HG03103 (cell line): ENCODE data around the gene PLCG1.

Experiments used
- ATAC-seq: cut with Tn5 transposase; IDR thresholded peaks from one replicate; pipeline ENCODE4 v1.9.1; 2021; ENCODE audit warnings: low read depth; ENCODE audit not compliant: unreplicated experiment

PLCG1 gene

DNA sequence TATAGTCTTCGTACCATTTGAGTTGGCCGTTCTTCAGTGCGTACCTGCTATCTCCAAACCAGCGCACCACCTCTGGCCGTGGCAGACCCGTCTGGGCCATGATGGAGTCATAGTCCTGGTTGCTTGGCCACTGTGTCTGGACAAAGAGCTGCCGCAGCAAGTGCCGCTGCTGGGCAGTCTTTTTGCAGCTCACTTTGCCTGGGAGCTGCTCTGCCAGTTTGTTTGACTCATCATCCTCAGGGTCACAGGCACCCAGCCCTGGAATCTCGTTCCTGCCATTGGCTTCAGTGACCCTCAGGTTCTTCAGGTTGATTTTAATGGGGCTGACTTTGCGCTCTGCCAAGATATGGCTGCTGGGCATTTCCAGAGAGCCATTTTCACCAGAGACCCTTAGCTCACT lies 65.1 kb downstream of the PLCG1 start:
- no peak for ATAC-seq

DNA sequence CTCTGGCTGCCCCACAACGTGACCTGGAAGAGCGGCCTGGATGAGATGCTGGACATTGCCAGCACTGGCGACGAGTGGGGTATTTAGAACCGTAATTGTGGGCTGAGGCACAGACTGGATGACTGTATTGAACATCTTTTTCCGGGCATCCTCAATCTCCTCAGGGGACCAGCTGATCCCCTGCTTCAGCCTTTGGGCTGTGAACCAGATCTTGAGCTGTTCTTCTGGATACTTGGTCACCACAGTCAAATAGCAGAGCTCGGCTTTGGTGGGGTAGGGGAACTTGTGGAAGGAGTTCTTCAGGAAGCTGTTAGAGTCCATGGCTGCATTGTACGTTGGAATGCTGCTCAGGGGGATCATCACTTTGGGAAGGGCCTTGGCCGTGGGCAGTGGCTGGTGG lies 66.3 kb downstream of the PLCG1 start:
- ATAC-seq: no peak

DNA sequence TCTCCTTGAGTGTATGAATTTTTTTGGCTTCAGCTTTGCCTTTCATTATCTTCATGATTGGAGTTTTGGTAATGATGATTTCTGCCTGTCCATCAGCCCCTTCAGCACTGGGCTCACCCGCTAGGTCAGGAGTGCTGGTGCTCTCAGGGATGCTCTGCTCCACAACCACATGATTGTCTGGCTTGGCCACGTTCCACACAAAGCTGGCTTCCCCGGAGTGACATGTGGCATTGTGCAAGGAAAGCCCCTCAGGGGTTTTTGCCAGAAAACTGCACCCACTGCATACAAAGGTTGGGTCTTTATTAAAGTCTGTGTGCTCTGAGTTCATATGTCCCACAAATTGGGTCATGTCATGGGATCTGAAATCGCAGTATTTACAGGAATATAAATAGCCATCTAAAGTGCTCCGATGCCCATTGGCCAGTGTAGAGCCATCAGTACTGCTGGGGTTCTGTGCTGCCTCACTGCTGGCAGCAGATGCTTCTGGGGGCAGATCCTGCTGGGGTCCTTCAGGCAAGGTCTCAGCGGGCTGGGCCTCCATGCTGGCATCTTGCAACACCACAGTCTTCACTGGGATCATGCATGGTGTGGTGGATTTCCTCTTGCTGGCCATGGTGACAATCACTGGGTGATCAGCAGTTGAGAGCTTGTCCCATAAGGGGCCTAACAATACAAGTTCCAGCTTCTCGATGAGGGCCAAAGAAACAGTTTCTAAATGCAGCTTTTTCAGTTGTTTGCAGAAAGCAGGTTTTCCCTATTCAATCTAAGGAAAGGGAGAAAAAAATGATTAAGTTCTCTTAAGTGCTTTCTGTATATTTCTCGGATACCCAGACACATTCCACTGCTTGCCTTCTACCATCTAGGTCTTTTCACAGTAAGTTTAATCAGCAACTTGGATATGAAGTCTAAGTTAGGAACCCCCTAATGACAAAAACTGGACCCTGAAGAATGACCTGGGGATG lies 67.2 kb downstream of the PLCG1 start:
- ATAC-seq: no peak

DNA sequence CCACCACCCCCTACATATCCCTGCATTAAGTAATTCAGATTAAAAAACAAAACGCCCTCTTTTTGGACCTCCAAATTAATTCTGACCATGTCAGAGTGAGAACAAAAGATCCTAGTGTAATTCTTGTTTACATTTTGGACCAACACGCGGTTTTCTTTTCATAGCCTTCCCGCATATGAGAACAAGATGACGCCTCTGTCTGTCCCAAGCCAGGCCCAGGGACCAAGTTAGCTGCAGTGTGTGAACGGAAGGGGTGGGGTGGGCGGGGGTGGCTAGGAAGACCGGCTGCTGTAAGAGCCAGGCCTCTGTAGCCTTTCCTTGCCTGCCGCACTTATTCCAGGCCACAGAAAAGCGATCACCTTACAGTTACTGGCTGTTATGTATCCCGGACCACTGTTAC lies 68.0 kb downstream of the PLCG1 start:
- ATAC-seq: no peak

- ATAC-seq: no peak
These were observed 75.9 kb downstream of the PLCG1 start for GRCh38 chr20:41213150-41213820.

DNA sequence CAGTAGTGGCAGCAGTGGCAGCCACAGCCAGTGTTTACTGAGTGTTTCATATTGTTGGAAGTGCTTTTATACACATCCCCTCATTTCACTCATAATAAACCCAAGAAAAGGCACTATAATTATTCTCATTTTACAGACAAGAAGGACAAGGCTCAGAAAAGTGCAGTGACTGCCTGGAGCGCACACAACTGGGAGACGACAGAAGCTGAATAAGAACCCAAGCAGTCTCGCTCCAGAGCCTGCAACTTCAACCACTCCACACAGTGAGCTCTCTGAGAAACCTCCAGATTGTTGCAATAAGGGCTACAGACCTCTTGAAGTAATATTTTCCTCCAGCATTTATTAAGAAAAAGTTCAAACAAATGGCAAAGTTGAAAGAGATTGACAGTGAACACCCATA lies 76.9 kb downstream of the PLCG1 start:
- ATAC-seq: no peak

GRCh38 chr20:41214666-41215065 lies 77.3 kb downstream of the PLCG1 start:
- no peak for ATAC-seq

DNA sequence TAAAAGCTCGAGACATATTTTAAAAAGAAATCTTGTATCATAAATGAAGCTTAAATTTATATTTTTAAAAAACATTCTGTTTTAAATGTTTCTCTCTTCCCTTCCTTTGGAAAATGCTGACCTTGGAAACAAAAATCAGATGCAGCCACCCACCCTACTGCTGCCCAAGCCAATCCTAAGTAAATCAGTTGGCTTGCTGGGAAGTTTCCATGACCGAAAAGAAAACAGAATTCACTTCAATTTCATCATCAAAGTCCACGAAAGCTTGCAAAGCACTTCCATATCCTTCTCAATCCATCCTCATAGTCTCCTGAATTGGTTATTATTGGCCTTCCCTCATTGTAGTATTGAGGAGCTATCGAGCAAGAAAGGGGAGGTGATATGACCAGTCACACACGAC lies 80.1 kb downstream of the PLCG1 start:
- ATAC-seq: no peak

GRCh38 chr20:41218466-41218865 lies 81.1 kb downstream of the PLCG1 start:
- ATAC-seq: no peak

DNA sequence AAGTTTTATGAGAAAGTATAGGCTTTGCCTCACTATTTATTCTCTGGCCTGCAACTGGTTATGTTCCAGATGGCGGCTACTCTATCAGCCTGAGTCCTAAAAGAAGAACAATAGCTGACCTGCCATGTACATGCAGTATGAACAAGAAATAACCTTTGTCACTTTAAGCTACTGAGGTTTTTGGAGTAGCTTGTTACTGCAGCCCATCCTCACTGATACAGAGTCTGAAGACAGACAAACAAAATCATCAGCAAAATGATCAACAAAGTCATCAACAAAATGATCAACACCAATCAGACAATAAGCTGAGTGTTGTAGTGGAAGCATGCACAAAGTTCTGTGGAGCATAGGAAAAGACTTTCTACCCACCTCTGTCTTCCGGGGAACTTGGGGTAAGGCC lies 82.5 kb downstream of the PLCG1 start:
- ATAC-seq: no peak

GRCh38 chr20:41221614-41222218 lies 84.4 kb downstream of the PLCG1 start:
- no peak for ATAC-seq

GRCh38 chr20:41222296-41222695 lies 85.0 kb downstream of the PLCG1 start:
- ATAC-seq: no peak

- ATAC-seq: no peak
These were observed 85.4 kb downstream of the PLCG1 start for GRCh38 chr20:41222703-41223102.

- ATAC-seq: no peak
These were observed 85.8 kb downstream of the PLCG1 start for GRCh38 chr20:41223112-41223511.

GRCh38 chr20:41224281-41224680 lies 86.9 kb downstream of the PLCG1 start:
- no peak for ATAC-seq

DNA sequence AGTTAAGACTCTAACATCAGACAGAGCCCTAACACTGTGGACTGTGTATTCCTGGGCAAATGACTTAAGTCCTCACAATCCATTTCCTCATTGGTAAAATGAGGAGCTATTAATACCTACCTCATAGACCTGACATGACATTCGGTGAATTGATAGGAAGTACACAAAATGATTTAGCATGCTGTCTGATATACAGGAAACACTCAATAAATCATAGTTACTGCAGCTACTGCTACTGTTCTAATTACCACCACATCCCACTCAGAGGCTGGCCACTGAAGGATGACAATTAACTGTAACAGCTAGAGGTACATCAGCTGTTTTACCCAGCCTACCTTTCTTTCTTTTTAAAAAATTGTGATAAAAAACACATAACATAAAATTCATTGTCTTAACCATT lies 87.7 kb downstream of the PLCG1 start:
- no peak for ATAC-seq

DNA sequence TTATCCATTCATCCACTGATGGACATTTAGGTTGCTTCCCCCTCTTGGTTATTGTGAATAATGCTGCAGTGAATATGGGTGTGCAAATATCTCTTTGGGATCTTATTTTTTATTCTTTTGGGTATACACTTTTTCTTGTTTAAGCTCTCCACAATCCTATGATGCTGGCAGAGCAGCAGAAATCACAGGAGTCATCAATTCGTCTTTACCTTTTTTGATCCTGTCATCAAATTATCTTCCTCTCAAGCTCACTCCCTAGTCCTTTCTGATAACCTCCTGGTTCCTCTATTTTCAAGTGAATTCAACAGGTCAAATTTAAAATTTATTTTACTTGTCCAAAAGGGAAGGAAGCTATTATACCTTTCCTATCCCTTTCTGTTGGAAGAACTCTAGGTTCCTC lies 89.1 kb downstream of the PLCG1 start:
- no peak for ATAC-seq
